GM19463 (cell line): Measurements from ENCODE around the gene PRSS27.

Source experiments
- ATAC-seq: cut with Tn5 transposase; IDR thresholded peaks from one replicate; pipeline ENCODE4 v1.9.1; 2021; ENCODE audit warnings: mild to moderate bottlenecking, moderate library complexity; ENCODE audit not compliant: unreplicated experiment

PRSS27 gene

GRCh38 chr16:2752035-2752849 lies 32.2 kb upstream of the PRSS27 start, which contains the start of gene SRRM2:
TSS of gene SRRM2 (plus strand) at chr16:2752638. CDS start at chr16:2756365, 3,727 bp downstream.
- ATAC-seq, result peak; percentile 85

- peak; percentile 34 for ATAC-seq
Observed at GRCh38 chr16:2751577-2752034, 31.6 kb upstream of the PRSS27 start.

GRCh38 chr16:2749936-2750335 lies 29.9 kb upstream of the PRSS27 start:
- no peak for ATAC-seq

DNA sequence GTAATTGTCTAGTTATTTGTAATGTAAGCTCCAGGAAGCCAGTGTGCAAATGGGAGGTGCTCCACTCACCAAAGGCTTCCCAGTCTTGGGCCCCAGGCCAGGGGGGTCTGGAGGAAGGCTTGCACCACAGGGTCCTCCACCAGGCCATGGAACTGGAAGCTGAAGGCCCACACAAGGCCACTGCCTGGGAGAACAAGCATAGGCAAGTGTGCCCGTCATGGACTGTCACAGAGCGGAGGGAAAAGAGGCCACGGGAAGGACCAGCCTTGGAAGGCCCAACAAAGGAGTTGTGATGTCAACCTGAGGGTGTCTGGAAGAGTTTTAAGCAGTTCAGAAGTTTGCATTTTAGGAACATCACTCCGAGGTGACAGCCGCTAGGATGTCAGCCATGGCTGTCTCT lies 29.5 kb upstream of the PRSS27 start:
- no peak for ATAC-seq

- no peak for ATAC-seq
Observed at GRCh38 chr16:2748757-2749455, 28.9 kb upstream of the PRSS27 start.

DNA sequence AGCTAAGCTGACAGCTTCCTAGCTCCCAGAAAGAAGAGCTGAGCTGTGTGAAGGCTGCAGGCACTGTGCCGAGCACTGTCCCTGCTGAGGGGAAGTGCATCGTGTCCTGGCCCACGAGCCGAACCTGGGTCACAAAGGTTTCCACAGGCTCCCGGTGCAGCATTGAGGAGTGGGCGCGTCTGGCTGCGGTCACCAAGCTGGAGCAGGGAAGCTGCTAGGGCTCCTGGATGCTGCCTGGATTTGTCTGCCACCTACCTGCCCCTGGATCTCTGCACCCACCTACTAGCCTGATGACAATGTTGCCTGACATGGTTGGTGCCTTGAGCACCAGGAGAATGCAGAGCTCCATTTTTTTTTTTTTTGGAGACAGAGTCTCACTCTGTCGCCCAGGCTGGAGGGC lies 25.9 kb upstream of the PRSS27 start:
- ATAC-seq, result no peak

- ATAC-seq, result no peak
Observed at GRCh38 chr16:2745116-2745890, 25.3 kb upstream of the PRSS27 start.

- no peak for ATAC-seq
Observed at GRCh38 chr16:2744711-2745110, 24.7 kb upstream of the PRSS27 start.

DNA sequence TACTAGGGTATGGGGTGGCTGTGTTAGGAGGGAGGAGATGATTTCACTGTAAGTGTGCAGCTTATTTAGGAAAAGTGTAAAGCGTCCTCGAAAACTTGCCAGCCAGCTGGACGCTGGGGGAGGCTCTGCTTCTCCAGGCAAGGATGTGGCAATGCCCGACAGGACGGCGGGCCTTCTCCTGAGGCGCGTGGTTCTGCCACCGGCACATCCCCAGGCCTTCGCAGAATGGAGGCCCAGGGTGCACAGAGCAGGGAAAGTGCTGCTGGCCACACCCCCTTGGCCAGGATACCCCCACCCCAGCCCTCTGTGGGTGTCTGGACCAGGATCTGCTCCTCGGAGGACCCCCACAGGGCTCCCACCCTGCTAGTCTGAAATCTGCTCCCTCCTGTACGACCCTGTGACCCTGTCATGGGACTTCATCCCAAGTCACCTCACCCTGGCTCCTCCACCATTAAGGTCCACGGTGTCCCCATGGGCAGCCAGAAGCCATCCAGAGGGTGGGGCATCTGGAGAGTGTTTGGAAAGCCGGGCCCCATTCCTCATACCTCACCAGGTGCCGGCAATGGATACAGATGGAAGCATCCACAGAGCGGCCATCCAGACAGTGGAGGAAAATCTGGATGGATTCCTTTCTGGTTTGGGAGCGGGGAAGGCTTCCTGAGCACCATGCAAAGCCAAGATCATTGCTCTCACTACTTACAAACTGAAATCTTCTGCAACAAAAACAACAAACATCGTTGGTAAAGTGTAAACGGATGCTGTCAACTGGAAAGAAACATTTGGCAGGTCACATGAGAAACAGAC lies 23.2 kb upstream of the PRSS27 start:
- ATAC-seq, result no peak

DNA sequence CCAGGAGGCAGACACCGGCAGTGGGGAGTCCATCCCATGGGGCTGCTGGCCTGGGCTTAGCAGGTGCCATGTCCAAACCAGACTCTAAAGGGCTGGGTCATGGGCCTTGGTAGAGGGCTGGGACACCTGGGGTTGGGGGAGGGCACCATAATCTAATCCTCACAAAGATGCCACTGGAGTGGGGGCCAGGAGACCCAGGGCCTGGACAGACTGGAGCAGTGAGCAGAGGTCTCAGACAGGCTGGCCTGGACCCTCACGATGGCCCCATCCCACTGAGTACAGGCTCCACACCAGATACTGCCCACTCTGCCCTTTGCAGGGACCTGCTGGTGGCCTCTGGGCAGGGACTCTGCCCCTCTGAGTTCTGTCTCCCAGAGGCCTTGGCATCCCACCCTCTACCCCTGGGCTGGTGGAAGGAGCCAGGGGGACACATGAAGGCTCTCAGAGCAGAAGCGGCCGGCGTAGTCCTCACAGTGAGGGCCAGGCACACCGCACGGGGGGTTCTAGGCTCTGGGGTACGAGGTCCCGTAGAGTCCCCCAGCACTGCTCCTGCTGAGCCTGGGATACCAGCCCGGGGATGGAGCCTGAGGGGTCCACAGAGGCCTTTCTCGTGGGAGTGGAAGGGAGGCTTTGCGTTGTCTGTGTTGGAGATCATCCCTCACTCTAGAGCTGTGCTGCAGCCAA lies 22.4 kb upstream of the PRSS27 start:
- no peak for ATAC-seq

- ATAC-seq, result no peak
Observed at GRCh38 chr16:2741168-2741567, 21.1 kb upstream of the PRSS27 start.

GRCh38 chr16:2740476-2740875 lies 20.5 kb upstream of the PRSS27 start:
- ATAC-seq, result no peak

DNA sequence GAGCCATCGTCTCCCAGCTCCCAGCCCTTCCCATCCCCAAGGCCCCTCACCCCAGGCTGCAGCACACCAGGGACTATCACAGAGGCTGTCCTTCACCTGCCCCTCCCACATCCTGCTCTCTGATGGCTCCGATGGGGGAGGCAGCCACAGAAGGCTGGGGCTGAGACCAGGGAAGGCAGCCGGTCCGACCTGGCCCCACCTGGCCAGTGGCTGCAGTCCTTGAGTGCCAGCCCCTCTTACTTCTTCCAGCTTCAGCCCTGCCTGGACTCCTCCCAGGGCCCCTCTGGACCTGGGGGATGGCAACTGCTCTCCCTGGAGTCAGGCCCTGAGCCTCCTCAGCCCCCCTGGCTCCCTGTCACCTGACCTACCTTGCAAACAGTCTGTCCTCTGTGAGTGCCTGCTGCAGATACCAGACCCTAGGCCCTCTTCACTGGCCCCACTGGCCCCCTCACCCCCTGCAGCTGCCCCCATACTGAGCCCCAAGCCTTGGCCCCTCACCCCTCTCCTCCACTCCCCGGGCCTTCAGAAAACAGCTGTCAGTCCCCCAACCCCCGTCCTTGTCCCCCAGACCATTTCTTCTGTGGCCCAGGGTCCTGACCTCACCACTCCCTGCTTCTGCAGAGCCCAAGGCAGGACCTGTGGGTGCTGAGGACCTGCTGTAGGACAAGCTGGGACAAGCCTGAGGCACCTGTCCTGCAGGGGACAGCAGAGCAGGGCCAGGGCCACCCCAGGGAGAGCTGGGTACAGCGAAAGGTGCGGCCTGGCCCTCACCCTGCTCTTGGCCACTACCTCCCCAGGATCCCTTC lies 19.8 kb upstream of the PRSS27 start:
- ATAC-seq, result no peak

GRCh38 chr16:2738615-2739014 lies 18.6 kb upstream of the PRSS27 start:
- ATAC-seq, result no peak

- no peak for ATAC-seq
Observed at GRCh38 chr16:2737895-2738418, 17.9 kb upstream of the PRSS27 start.

DNA sequence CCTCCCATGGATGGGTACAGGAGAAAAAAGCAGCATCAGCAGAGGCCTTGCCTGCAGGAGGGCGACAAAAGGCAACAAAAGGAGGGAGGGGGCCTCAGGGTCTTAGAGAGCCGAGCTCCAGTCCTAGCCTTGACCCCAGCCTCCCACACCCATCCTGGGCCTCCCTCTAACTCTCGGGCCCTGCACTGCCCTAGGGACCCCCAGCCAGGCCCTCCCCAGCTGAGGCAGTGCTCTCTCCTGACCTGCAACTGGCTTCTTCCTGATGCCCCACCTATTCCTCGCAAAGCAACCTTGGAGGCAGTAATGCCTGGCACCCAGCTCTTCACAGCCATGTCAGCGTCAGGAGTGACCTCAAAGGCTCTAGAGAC lies 17.2 kb upstream of the PRSS27 start:
- no peak for ATAC-seq

GRCh38 chr16:2736476-2737237 lies 16.6 kb upstream of the PRSS27 start:
- ATAC-seq, result no peak

DNA sequence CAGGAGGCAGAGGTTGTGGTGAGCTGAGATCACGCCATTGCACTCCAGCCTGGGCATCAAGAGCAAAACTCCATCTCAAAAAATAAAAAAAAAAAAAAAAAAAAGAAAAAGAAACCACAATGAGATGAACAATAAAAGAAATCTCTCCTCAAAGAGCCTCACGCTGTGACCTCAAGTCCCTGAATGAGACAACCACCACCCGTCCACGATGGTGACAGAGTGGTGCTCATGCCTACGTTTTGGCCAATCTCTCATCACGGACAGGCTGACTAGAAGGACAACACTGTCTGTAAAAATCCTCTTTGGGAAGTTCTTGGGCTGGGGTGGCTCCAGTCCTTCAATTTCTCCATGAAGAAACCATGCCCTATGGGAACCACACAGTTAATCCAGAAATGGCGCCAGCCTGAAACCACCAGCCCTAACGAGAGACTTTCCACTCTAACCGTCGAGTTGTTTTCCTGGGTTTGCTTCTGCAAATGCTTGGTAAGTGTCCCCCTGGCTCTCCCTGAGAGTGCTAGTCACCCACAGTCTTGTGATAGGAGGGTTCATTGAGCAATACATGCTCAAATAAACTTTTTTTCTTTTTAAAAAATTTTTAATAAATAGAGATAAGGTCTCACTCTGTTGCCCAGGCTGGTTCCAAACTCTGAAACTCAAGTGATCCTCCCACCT lies 15.0 kb upstream of the PRSS27 start:
- no peak for ATAC-seq
